Activated T-cell treated with anti-CD3 and anti-CD28 coated beads for 4 hours (primary cell): ENCODE measurements around the gene ST6GALNAC1.

ENCODE experiments used
- DNase-seq: peaks from one replicate; pipeline ENCODE4 v3.0.0-alpha.2; 2020

The ST6GALNAC1 gene

DNA sequence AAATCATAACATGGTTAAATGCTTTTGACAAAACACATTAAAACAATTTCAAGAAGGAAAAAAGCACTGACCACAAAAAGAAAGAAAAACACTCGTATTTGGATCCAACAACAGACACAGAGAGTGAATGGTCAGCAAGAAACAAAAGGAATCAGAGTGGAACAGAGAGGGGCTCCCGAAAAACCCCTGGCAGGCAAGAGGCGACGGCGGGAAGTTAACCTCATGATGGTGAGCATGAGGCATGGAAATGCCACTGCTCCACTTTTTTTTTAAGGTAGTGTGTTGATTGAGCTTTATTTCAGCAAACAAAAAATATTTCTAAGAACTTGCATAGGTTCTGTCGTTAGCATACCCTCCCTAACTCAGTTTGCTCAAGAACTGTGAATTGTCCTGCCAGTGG, 32.1 kb upstream of the ST6GALNAC1 start:
- no peak for DNase-seq

DNA sequence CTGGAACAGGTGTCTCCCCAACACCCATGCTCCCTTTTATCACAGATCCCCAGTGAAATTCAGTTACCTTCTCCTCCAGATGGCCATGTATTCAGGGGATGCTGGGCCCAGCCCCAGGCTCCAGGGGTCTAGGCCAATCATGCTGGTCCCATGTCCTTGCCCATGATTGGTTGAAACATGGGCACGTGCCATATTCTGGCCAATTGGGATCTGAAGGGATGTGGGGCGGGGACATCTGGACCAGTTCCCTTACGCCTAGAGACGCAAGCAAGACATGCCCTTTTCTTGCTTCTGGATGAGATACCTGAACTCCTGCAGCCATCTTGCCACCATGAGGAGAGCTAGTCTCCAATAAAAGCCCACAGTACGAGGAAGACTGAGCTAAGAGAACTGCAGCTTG, 31.0 kb upstream of the ST6GALNAC1 start:
- DNase-seq: no peak

DNA sequence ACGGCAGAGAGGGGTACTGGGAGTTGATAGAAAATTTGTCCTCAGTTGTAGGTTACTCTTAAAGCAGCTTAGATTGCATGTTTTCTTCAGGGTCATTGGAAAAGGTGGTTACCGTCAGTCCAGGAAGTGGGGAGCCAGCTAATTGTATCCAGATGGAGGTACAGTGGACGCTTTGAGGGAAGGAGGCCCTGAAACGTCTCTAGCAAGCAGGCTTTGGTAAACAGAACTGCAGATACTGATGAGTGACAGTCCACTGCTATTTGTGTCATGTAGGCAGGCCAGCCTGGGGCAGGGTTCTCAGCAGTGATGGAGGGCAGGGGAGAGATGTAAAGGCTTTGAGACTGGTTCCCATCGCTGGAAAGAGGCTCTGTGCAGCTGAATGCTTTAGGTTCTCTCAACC, 30.2 kb upstream of the ST6GALNAC1 start:
- DNase-seq: no peak

DNA sequence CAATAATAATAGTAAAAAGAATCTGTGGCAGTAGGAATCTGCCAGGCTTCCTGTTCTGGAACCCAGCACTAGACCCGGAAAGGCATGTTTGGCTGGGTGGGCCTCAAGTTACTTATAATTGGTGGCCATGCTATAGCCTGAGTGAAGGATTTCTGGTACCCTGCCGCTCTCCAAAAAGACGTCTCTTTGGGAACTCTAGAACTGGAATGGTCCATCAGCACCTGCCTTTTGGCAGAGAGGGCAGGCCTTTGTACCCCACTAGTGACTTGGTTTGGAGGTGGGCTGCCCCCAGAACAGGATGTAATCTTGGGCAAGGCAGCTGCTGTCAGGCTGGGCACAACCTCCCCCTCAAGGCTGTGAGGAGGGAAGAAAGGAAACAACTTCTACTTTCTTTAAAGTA, 29.3 kb upstream of the ST6GALNAC1 start:
- DNase-seq: no peak

DNA sequence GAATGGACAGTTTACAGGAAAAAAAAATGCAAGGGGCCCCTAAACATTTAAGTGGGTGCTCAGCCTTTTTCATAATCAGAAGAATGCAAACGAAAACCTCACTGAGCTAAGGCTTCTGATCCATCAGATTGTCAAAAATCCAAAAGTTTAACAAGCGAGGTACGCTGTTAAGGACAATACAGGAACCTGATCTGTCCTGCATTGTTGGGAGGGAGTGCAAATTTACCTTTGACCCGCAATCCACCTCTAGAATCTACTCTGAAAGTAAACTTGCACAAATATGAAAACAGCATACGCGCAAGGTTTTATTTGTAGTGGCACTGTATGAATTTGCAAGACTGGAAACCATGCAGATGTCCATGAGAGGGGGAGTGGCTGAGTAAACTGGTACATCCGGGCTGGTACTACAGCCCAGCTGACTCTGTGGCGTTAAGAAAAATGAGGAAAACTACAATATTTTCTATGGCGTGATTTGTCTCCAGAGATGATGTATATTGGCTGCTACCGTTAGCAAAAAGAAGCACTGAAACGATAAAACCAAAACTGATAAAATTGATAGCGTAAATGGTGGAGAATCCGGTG, 28.8 kb upstream of the ST6GALNAC1 start:
- DNase-seq: no peak

DNA sequence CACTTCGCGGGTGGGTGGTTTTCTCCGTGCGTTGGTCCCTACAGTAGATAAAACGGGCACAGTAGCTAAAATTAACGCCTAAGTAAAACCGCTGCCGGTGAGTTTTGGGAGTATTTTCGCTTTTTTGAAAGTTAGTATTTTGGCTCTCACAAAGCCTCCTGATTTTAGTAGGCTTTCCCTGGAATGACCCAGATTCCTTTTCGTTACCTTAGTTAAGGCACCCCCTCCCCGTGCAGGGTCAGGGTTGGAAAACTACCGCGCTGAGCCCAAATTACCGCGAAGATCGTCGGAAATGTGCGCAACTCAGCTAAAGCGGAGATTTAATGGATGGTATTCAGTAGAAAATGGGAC, 28.3 kb upstream of the ST6GALNAC1 start:
- DNase-seq: no peak

DNA sequence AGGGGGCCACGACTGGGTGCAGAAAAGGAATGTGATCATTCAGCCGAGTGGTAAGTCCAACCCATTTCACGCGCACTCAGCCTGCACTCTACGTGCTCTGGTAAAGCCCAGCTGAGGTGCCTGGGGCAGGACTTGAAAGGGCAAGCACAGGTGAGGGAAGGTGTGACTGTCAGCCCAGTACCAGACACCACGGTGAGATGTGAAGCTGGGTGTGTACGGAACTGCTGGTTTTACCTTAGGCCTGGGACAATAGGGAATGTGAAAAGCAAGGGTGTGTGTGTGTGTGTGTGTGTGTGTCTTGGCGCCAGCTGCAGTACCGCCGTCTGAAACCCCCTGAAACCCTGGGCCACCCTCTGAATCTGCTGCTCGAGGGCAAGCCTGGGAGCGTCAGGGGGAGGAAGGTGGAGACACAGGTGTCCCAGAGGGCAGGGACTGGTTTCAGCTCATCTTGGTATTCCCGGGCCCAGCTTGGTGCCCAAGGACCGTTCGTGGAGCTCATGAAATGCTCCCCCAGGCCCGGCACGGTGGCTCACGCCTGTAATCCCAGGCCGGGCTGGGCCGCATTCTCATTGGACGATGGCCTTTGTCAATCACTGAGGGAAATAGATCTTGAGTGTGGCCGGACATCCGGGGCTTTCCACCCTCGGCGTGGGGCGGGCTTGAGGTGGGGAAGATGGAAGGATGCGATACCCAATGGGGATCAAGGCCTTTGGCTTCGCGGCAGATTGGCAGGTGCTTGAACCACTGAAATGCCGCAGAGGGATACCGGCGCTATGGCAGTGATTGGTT, 27.8 kb upstream of the ST6GALNAC1 start:
- peak; percentile 98 for DNase-seq

DNA sequence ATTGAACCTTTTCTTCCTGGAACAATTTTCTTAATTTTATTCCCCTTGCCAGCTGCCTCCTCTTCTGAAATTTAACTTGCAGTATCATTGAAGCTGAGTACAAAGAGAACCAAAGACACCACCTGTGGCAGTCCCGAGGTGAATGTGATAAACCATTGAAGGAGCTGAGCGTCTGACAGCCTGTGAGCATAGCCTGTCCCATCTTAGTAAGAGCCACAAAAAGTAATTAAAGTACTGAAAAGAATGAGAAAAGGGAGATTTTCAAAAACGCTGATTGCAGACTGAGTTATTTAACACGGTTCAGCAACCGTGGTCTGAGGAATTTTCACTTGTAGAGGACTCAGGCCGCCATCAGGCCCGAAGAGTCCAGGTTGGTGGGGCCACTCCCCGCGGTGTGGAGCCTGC, 27.2 kb upstream of the ST6GALNAC1 start:
- no peak for DNase-seq

DNA sequence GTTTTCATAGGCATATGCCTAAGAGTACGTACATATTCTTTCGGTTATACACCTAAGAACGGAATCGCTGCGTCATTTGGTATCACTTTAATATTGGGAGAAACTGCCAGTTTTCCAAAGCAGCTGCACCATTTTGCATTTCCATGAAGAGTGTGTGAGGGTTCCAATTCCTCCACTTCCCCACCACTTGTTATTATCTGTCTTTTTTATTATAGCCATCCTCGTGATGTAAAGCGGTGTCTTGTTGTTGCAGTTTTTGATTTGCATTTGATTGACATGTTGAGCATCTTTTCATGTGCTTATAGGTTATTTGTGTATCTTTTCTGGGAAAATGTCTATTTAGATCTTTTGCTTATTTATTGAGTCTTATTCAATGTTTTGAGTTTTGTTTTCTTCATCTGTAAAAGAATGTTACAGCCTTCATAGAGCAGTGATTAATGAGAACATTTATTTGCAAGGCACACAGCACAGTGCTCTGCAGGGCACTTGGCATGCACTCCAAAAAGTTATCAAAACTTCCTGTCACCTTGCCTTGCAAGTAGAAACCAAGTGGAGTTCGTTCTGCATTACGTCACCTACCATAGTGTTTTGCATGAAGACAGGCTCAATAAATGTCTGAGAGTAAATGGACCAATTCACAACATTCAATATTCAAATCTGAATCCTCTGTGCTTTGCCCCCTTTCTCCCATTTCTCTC, 26.6 kb upstream of the ST6GALNAC1 start:
- no peak for DNase-seq

DNA sequence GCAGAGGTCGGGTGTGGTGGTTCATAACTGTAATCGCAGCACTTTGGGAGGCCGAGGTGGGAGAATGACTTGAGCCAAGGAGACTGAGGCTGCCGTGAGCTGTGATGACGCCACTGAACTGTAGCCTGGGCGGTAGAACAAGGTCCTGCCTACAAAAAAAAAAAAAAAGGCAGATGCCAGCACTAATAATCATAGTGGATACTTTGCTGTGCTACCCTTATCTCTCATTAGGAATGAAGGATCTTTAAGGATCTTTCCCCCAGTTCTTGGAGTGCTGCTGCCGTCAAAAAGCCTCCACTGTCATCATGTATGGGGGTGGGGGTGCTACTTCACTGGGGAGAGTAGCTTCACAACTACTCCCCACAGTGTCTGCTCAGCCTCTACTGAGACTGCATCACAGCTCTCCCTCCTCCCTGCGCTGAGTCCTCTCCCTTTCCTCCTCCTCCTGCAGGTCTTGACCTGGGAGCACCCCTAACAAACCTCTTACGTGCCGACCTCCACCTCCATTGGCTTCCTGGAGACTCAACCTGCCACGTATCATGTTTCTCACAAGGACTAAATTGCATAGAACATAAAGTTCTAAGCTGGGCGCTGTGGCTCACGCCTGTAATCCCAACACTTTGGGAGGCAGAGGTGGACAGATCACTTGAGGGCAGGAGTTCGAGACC, 24.4 kb upstream of the ST6GALNAC1 start:
- no peak for DNase-seq

DNA sequence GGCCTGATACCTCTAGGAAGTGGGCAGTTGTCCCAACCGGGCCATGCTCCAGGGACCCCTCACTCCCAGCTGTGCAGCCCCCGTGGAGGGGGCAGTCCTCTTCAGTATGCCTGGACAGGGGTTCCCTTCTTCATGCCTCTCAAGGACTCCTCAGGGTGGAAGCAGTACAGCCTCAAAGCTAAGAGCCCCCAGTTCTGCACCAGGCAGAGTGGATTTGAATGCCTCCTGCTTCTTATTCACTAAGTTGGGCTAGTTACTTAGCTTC, 23.9 kb upstream of the ST6GALNAC1 start:
- DNase-seq: no peak

DNA sequence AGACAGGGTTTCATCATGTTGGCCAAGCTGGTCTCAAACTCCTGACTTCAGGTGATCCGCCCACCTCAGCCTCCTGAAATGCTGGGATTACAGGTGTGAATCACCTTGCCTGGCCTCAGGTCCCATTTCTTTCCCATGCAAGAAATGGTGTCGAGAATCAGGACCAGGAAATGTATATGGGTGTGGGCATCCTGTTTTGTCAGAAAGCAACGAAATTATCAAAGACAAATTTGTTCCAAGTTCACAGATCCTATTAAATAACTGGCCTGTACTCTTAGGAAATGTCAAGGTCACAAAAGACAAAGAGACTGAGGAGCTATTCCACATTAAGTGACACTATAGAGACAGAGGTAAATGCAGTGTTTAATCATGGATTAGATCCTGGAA, 17.1 kb upstream of the ST6GALNAC1 start:
- DNase-seq: no peak

DNA sequence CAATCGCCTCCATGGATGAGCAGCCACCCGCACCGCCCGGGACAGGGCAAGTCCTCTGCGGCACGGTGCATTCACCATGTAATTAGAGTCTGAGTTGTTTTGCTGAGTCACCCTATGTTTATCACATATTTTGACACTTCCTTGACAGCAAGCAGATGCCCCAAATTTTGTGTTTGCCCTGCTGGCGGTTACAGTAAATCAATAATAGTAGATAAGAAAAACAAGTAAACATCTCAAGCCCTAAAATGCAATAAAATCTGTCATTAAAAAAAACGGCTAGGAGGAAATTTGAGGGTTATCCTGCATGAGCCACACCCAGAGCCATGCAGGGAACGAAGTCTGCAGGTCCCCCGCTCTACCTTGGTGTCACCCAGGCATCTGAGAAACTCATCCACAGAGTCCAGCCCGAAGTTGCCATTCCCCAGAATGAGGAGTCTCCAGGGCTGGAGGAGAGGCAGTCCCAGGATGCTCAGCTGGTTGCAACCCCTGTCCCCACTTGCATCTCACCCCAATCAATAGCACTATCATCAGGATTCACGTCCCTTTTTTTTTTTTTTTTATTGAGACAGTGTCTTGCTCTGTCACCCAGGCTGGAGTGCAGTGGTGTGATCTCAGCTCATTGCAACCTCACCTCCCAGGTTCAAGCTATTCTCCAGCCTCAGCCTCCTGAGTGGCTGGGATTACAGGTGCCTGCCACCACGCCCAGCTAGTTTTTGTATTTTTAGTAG, 16.5 kb upstream of the ST6GALNAC1 start:
- no peak for DNase-seq

DNA sequence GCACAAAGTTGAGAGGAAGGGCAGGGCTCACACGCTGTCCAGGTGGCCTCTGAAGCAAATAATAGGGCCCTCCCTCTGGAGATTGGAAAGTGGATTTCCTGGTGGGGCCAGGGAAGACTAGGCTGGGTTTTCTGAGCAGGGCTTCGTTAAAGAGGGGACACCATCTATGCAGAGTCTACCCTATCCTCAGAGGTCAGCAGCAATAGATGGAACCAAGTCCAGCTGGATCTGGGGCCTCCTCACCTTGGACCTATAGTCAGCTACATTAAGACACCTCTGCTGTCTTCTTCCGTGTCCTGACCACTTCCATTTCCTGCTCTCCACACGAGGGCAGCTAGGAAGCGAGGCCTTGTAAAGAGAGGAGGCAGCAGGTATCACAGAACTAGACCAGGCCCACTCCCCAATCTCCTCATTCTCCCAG, 14.7 kb upstream of the ST6GALNAC1 start:
- no peak for DNase-seq

DNA sequence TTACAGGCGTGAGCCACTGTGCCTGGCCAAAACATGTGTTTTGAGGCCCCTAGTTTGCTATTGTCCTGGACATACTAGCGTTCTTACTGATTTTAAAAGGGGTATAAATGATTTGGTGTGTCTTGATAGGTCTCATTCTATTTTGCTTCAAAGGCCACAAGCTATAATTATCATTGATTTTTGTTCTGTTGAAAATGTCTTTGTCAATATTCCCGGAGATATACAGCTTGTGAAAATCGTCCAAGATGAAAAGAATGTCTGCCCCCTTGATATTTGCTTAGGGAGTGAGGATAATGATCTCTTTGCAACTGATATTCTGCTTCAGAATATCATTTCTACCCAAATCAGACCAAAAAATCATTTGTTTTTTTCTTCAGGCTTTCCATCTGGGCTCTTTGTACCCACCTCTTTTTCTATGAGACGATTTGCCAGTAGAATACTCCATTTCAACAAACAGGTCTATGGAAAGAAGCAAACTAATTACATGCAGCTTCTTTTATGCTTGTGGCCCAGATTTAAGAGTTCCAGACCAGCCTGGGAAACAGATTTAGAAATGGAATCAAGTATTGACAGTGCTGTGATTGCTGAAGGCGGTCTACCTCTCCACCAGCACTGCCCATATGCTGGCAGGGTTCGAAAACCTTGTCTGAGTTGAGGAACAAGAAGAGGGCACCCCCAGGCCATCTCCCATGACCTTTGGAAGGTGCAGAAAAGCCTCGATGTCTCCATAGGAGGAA, 14.1 kb upstream of the ST6GALNAC1 start:
- no peak for DNase-seq

DNA sequence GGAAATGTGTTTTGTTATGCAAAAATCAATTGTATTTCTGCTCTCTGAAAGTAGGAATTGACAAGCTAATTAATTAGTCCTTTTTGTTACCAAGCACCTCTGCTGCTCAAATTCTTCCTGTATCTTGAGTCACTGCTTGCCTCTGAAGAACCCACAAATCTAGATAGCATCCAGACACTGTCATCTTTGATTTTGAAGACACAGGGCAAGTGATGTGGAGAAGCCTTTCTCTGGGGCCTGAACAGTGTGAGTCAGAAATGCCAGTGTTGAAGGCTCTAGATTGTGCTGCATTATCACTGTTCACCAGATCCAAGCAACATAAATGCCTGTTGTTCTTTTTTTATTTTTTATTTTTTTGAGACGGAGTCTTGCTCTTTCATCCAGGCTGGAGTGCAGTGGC, 10.9 kb upstream of the ST6GALNAC1 start:
- DNase-seq: no peak

DNA sequence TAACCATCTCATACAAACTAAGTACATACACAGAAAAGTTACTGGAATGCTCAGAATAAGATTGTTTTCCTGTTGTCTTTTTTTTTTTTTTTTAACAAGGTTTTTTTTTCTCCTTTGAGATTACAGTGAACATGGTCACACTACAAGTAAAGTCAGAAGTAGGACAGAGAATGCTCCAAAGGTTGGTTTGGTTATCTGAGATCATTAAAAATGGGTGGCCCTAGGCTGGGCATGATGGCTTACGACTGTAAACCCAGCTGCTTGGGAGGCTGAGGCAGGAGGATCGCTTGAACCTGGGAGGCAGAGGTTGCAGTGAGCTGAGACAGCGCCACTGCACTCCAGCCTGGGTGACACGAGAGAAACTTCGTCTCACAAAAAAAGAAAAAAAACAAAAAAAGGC, 6.9 kb upstream of the ST6GALNAC1 start:
- no peak for DNase-seq

DNA sequence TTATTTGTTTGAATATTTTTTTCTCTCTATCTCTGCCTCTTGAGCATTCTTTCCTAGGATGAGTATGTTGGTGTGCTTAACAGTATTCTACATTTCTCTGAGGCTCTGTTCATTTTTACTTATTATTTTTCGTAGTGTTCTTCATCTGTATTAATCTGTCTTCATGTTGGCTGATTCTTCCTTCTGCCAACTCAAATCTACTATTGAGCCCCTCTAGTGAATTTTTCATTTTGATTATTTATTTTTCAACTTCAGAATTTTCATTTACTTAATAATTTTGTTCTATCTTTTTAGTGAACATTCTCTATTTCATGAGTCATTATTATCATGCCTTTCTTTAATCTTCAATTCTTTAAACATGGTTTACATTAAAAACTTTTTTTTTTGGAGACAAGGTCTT, 3.2 kb upstream of the ST6GALNAC1 start:
- DNase-seq: no peak

DNA sequence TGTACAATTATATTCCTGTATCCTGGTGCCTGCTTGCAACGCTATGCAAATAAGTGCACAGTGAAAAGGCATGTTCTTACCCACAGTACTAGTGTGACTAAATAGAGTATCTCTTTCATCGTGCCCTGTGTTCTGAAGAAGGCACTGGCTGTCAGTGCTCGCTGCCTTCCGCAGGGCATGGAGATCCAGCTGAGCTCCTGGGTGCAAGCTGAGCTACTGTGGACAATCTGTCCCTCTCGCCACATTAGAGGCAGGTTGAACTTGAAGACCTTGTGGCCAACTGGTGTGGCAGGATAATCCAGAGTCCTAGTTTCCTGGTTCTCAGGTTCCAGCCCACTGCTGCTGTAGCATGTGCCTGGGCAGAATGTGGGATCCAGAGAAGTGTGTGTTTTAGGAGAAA, 1.9 kb upstream of the ST6GALNAC1 start:
- DNase-seq: no peak

DNA sequence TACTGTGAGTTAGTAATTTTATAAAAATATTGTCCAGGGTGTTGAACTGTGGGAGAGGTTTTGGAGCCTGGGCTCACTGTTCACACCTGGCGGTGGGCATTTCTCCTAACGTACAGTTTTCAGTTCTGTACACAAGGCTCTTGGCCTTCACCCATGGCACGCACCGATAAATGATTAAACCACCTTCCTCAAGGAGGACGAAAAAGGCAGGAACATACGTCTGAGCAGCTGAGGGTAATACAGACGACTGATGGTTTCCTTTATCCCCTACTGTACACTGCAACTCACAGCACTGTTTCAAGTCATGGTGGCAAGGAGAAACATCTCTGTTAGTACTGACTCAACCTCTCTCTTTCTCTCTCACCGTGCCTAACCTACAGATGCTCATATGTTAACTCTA, 1.4 kb upstream of the ST6GALNAC1 start:
- DNase-seq: no peak

DNA sequence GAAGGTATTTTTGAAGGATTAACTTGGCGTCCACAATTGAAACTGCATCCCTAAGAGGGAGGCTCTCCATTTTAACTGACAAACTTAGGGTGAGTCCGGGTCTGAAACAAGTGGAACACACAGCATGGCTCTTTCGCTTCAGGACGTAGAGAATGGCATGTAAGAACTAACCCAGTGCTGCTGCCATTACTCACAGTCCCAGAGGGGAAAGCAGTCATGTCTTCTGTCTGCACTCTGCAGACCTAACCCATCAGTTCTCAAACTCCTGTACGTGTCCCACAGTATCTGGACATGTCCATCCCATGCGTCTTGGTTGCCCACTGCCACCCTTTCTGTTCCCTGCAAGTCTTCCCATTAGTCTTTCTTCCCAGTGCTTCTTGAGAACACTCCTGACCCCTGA, 563 bp downstream of the ST6GALNAC1 start:
- DNase-seq: no peak

DNA sequence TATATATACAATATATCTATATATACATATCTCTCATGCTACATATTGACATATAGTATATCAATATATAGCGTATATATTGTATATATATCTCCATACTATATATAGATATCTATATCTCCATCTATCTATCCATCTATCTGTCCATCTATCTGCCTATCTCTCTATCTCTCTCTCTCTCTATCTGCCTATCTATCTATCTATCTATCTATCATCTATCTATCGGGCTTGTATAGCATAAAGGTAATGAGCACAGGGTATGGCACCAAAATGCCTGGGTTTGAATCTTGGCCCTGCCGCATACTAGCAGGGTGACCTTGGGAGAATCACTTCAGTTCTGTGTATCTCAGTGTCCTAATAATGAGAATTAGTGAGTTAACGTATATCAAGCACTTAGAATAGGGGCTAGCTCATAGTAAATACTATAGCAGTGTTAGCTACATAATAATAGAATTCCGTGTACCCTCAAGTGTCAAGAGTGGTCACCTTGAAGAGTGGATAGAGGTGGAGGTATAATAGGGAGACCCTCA, 1.5 kb downstream of the ST6GALNAC1 start:
- DNase-seq: no peak

DNA sequence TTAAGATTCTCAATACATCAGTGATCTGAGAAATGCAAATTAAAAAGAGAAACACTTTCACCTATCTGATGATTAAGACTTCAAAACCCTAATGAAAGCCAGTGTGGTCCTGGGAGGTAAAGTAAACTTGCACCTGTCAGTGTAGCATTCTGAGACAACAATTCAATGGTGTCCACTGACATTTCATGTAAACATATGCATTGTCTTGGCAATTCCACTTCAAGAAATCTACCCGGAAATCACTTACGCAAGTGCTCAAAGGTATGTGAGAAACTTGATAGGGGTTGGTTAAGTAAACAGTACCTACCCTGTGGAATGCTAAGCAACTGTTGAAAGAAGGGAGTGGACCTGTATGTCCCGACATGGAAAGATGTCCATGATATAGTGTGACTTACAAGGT, 2.1 kb downstream of the ST6GALNAC1 start:
- no peak for DNase-seq
